RWPE2 (cell line): ENCODE results near the gene MELTF.

Experiments
- ATAC-seq: fragments of 200-7000 bp; cut with Tn5 transposase; 3 replicates; pipeline ENCODE4 v1.9.1; 2021; ENCODE audit warnings: low read depth
- DNase-seq: peaks from one replicate; pipeline ENCODE4 v3.0.0-alpha.2; 2020; ENCODE audit warnings: low spot score
- H3K27ac ChIP-seq: fragments of 450-650 bp; 2 replicates; pipeline ENCODE4 v1.5.1; 2017; ENCODE audit warnings: mild to moderate bottlenecking; ENCODE audit not compliant: poor library complexity, severe bottlenecking
- H3K27me3 ChIP-seq: fragments of 250-450 bp; sonication (Bioruptor Pico); 2 replicates; pipeline ENCODE4 v1.5.1; 2021; ENCODE audit warnings: mild to moderate bottlenecking, moderate library complexity; ENCODE audit not compliant: insufficient read depth, poor library complexity, severe bottlenecking
- H3K36me3 ChIP-seq: fragments of 250-450 bp; sonication (Bioruptor Pico); 2 replicates; pipeline ENCODE4 v1.5.1; 2020; ENCODE audit warnings: low read depth, mild to moderate bottlenecking, moderate library complexity
- H3K4me1 ChIP-seq: fragments of 250-450 bp; sonication (Bioruptor Pico); 2 replicates; pipeline ENCODE4 v1.5.1; 2021; ENCODE audit warnings: mild to moderate bottlenecking, moderate library complexity; ENCODE audit not compliant: insufficient read depth, poor library complexity, severe bottlenecking
- H3K4me3 ChIP-seq: fragments of 250-450 bp; sonication (Bioruptor Pico); 2 replicates; pipeline ENCODE4 v1.5.1; 2021; ENCODE audit warnings: mild to moderate bottlenecking, moderate library complexity; ENCODE audit not compliant: severe bottlenecking
- H3K9me3 ChIP-seq: fragments of 250-450 bp; sonication (Bioruptor Pico); 2 replicates; pipeline ENCODE4 v1.5.1; 2021; ENCODE audit warnings: mild to moderate bottlenecking, moderate library complexity; ENCODE audit not compliant: severe bottlenecking
- TF ChIP-seq, protein P1 (sequence below): fragments of 450-650 bp; IDR thresholded peaks from one replicate; pipeline ENCODE4 v1.5.1; 2017; ENCODE audit warnings: mild to moderate bottlenecking, moderate library complexity; ENCODE audit not compliant: poor library complexity, severe bottlenecking

Gene MELTF

DNA sequence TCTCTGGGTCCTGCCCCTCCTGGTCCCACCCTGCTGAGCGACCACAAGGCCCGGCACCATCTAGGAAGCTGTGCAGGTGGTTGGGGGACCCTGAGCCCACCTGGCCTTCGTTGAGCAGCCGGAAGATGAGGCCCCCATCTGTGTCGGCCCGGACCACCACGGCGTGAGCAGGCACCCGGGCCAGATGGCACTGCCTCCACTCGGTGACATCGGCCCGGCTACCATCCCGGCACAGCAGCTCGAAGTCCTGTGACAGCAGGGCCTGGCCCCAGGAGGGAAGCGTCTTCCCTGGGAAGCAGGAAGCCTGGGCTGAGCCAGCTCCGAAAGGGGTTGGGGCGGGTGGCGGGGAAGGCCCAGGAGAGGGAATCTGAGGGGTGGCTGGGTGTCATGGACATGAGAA is 12.6 kb downstream of the MELTF start:
- Histone ChIP-seq H3K9me3 (no peaks in the 10 kb centered on the region), H3K4me3 (no peak overlapping the region), H3K4me1 (no peaks in the 10 kb centered on the region), H3K36me3 (no peaks in the 10 kb centered on the region), H3K27ac (no peak overlapping the region), H3K27me3 (no peaks in the 10 kb centered on the region)
- ATAC-seq = no peak
- no peak for DNase-seq
- TF ChIP-seq, protein P1, sequence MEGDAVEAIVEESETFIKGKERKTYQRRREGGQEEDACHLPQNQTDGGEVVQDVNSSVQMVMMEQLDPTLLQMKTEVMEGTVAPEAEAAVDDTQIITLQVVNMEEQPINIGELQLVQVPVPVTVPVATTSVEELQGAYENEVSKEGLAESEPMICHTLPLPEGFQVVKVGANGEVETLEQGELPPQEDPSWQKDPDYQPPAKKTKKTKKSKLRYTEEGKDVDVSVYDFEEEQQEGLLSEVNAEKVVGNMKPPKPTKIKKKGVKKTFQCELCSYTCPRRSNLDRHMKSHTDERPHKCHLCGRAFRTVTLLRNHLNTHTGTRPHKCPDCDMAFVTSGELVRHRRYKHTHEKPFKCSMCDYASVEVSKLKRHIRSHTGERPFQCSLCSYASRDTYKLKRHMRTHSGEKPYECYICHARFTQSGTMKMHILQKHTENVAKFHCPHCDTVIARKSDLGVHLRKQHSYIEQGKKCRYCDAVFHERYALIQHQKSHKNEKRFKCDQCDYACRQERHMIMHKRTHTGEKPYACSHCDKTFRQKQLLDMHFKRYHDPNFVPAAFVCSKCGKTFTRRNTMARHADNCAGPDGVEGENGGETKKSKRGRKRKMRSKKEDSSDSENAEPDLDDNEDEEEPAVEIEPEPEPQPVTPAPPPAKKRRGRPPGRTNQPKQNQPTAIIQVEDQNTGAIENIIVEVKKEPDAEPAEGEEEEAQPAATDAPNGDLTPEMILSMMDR = no peak

DNA sequence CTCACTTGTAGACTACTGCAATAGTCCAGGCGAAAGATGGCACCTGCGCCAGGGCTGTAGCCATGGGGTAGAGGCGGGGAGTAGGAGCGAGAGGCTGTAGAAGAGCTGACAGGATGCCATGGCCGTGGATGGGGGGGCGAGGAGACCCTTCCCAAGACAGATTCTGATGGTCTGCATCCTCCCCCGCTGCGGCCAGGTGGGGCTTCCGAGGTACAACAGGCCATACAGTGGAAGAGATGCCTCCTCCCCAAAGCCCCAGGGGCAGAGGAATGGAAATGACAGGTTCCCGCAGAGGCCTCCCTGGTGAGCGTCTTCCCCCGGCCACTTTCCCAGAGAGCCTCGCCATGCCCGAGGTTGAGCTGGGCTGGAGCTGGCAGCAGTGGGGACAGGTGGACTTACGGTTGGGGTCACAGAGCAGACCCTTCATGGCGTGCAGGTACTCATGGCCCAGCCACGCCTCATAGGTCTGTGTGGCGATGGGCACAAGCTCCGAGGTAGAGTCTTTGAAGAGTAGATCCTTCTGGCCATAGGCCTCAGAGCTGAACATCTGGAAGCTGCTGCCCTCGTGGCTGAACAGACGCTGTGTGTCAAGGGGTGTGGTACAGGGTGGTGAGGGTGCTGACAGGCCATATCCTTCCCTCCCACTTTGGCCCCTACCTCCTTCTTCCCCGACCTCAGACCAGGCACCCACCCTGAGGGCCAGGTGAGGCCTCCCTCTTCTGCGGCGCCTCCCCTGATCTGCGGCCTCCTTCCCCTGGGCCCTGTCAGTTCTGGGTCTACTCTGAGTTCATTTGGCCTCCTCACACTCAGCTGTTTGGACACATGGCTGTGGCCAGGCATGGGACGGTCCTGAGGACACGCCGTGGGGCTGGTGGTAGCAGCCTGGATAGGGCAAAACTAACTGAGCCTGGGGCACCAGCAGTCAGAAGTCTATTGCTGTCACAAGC is 13.6 kb downstream of the MELTF start:
- TF ChIP-seq, protein P1 = no peak
- ATAC-seq (no peak), DNase-seq (no peak)
- H3K27me3 ChIP-seq = no peaks in the 10 kb centered on the region
- H3K9me3 ChIP-seq = no peaks in the 10 kb centered on the region
- H3K4me3 ChIP-seq = no peak overlapping the region
- no peaks in the 10 kb centered on the region for H3K4me1 ChIP-seq
- H3K36me3 ChIP-seq = no peaks in the 10 kb centered on the region
- H3K27ac ChIP-seq = no peak overlapping the region

DNA sequence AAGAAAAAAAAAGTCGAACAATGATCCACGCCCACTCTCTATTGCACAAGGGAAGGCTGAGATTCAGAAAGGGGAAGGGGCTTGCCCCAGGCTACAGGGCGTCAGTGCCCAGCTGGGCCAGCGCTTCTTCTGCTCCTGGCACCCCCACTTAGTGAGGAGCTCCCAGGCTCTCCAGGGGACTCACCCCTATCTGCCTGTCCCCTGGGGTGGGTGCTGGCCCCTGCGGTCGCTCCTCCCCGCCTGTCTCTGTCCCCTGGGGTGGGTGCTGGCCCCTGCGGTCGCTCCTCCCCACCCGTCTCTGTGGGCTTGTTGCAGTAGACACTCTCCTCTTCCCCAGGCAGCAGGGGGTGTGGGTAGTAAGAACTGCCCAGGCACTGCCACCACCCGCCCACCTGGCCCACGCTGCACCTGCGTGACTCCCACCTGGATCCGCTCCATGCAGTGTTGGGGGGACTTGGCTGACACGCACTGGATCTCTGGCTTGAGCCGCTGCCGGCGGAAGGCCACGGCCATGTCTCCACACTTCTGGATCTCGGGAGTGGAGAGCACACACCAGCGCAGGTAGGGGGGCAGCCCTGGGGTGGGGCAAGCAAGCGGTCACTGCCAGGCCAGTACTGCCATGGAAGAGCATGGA is 14.6 kb downstream of the MELTF start:
- H3K9me3 ChIP-seq = no peaks in the 10 kb centered on the region
- DNase-seq (peak; percentile 47), ATAC-seq (no peak)
- H3K36me3 ChIP-seq = no peaks in the 10 kb centered on the region
- no peaks in the 10 kb centered on the region for H3K27me3 ChIP-seq
- no peak overlapping the region for H3K27ac ChIP-seq
- TF ChIP-seq, protein P1 = no peak
- H3K4me1 ChIP-seq = no peaks in the 10 kb centered on the region
- no peak overlapping the region for H3K4me3 ChIP-seq

DNA sequence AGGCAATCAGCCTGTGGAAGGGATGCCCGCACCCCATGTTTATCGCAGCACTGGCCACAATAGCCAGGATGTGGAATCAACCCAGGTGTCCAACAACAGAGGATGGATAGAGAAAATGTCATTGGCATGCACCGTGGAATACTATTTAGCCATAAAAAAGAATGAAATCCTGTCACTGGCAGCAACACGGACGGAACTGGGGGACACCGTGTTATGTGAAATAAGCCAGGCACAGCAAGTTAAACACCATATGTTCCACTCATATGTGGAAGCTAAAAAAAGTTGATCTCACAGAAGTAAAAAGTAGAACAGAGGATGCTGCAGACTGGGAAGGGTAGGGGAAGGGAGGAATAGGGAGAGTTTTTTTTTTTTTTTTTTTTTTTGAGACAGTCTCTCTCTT is 15.6 kb downstream of the MELTF start:
- TF ChIP-seq, protein P1 = no peak

DNA sequence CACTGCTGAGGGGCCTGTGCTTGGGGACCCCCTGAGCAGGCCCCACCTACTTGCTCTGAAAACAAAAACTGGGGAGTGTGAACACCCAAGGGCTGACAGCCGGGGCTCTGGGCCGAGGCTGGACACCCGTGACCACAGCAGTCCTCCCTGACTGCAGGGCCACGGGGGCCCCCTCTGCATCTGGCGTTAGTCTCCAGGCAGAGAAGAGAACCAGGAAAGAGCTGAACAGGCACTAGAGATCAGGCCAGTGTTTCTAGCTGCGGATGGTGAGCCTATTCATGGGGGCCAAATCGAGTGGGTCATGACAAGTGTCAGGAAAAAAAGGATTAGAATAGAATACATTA is 17.1 kb downstream of the MELTF start:
- Histone ChIP-seq H3K4me1 (no peaks in the 10 kb centered on the region), H3K9me3 (no peaks in the 10 kb centered on the region), H3K36me3 (no peaks in the 10 kb centered on the region), H3K27me3 (no peaks in the 10 kb centered on the region), H3K27ac (no peak overlapping the region), H3K4me3 (no peak overlapping the region)
- TF ChIP-seq, protein P1 = no peak
- ATAC-seq = no peak
- DNase-seq = no peak

More for the DNA sequence above, 15.6 kb downstream of the MELTF start:
- Histone ChIP-seq H3K27me3 (no peaks in the 10 kb centered on the region), H3K4me3 (no peak overlapping the region), H3K9me3 (no peaks in the 10 kb centered on the region), H3K27ac (no peak overlapping the region), H3K36me3 (no peaks in the 10 kb centered on the region), H3K4me1 (no peaks in the 10 kb centered on the region)
- ATAC-seq (no peak), DNase-seq (no peak)
